ENCODE measurements around the gene RASSF6. TPM values are rescaled to one million over a fixed set of nuclear protein-coding genes. Genes with fewer than 3 reads are reported as not detected.

Gene RASSF6
- total and polyA plus RNA-seq, 2 donors (not counting 1 experiment from before 2014, with no cell fraction given): 1.4 to 13.1 TPM

DNA sequence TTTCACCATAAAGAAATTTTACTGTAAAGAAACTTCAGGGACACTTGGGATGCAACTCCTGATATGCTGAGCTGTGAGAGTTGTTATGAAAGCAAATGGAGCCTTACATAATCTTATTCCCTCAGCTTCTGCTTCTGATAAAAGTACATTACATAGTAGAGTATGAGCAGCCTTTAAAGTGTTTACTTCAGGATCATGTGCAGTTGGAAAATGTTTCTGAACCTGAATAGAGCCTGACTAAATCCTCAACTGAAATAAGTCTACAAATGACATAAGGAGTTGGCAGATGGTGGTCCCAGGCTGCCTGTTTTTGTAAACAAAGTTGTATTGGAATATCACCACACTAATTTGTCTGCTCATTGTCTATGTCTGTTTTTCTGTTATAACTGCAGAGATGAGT, 19.3 kb downstream of the RASSF6 start:
- Histone ChIP-seq H3K27ac (ENCODE audit: low read length in 2 of 2) (no peak overlapping the region), H2AFZ (ENCODE audit: insufficient read depth, low read depth, low read length, poor library complexity, severe bottlenecking) (no peak overlapping the region), H3K27me3 (replicated peaks in 1 of 4; ENCODE audit: control extremely low read depth in 1 of 4, control insufficient read depth in 3 of 4, insufficient read depth in 4 of 4, low read length in 3 of 4) (no peaks in the 10 kb centered on the region), H4K20me1 (ENCODE audit: control insufficient read depth, insufficient read depth, low read length, poor library complexity, severe bottlenecking) (no peaks in the 10 kb centered on the region), H3K79me2 (ENCODE audit: control insufficient read depth, insufficient read depth, low read length) (no peaks in the 10 kb centered on the region), H3K4me1 (ENCODE audit: control insufficient read depth in 2 of 2, insufficient read depth in 2 of 2, low read length in 2 of 2) (peaks cover 14 to 20% of the 10 kb centered on the region in 2 donors), H3K4me2 (replicated peaks; ENCODE audit: low read depth, low read length, poor library complexity, severe bottlenecking) (no peak overlapping the region), H3K36me3 (replicated peaks in 1 of 2; ENCODE audit: control extremely low read depth in 1 of 2, control insufficient read depth in 1 of 2, extremely low read depth in 1 of 2, insufficient read depth in 2 of 2, low read length in 1 of 2) (no peaks in the 10 kb centered on the region), H3K9ac (ENCODE audit: low read length) (no peak overlapping the region), H3K4me3 (ENCODE audit: control extremely low read depth in 1 of 5, extremely low read depth in 1 of 5, insufficient read depth in 1 of 5, low read depth in 2 of 5, low read length in 4 of 5) (no peak overlapping the region), H3K9me3 (ENCODE audit: control extremely low read depth in 1 of 3, control insufficient read depth in 2 of 3, insufficient read depth in 1 of 3, low read length in 2 of 3) (peaks cover 0 to 2% (median 0%) of the 10 kb centered on the region in 3 donors)
- ATAC-seq (ENCODE audit: low read depth): no peak
- no peak overlapping the region for H3K27ac Mint-ChIP-seq
- peaks cover 46% of the 10 kb centered on the region for H3K4me1 Mint-ChIP-seq
- ChIA-PET POLR2A (no interaction called here), CTCF (interaction anchor here (2.3 kb wide), 1 partner anchor 51 kb away, joined by 6 read pairs; no protein-coding TSS in a partner anchor)
- no peak overlapping the region for H3K4me3 Mint-ChIP-seq
- TF ChIP-seq EZH2 (IDR thresholded peaks at IDR 0.05; ENCODE audit: borderline replicate concordance, insufficient read depth, low read depth, low read length, poor library complexity, severe bottlenecking) (no peak), CTCF (IDR thresholded peaks at IDR 0.05) (no peak)
- no peaks in the 10 kb centered on the region for H3K27me3 Mint-ChIP-seq
- DNase-seq: no peak
- no peaks in the 10 kb centered on the region for H3K9me3 Mint-ChIP-seq (ENCODE audit: insufficient read depth)
- intact Hi-C loops (cut with micrococcal nuclease): loop anchor here (10.0 kb wide), 1 partner anchor 346 kb away; the partner anchor contains the start of gene ANKRD17

DNA sequence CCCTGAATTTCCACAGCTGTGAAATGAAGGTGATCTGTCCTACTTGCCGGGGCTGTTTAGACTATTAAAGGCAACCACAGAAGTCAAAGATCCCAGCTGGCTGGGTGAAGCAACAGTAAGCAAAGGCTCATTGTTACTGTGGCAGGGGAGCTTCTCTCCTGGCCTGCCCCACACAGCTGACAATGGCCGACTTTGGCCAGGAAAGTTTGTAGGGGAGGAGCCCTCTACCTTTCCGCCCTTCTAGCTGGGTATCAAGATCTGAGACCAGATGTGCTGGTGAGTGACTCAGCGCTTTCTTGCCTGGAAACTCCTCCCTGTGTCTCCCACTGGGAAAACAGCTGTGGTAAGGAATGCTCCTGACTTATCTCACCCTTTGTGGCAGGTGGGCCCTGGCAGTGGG, 21.1 kb downstream of the RASSF6 start:
- Histone ChIP-seq H2AFZ (ENCODE audit: insufficient read depth, low read depth, low read length, poor library complexity, severe bottlenecking) (no peak overlapping the region), H3K79me2 (ENCODE audit: control insufficient read depth, insufficient read depth, low read length) (no peaks in the 10 kb centered on the region), H3K36me3 (replicated peaks in 1 of 2; ENCODE audit: control extremely low read depth in 1 of 2, control insufficient read depth in 1 of 2, extremely low read depth in 1 of 2, insufficient read depth in 2 of 2, low read length in 1 of 2) (no peaks in the 10 kb centered on the region), H3K4me1 (ENCODE audit: control insufficient read depth in 2 of 2, insufficient read depth in 2 of 2, low read length in 2 of 2) (peaks cover 5 to 10% of the 10 kb centered on the region in 2 donors), H3K27ac (ENCODE audit: low read length in 2 of 2) (no peak overlapping the region), H3K9me3 (ENCODE audit: control extremely low read depth in 1 of 3, control insufficient read depth in 2 of 3, insufficient read depth in 1 of 3, low read length in 2 of 3) (peaks cover 0 to 2% (median 0%) of the 10 kb centered on the region in 3 donors), H3K27me3 (replicated peaks in 1 of 4; ENCODE audit: control extremely low read depth in 1 of 4, control insufficient read depth in 3 of 4, insufficient read depth in 4 of 4, low read length in 3 of 4) (no peaks in the 10 kb centered on the region), H3K4me3 (ENCODE audit: control extremely low read depth in 1 of 5, extremely low read depth in 1 of 5, insufficient read depth in 1 of 5, low read depth in 2 of 5, low read length in 4 of 5) (no peak overlapping the region), H3K9ac (ENCODE audit: low read length) (no peak overlapping the region), H3K4me2 (replicated peaks; ENCODE audit: low read depth, low read length, poor library complexity, severe bottlenecking) (no peak overlapping the region), H4K20me1 (ENCODE audit: control insufficient read depth, insufficient read depth, low read length, poor library complexity, severe bottlenecking) (no peaks in the 10 kb centered on the region)
- CTCF ChIA-PET: no interaction called here
- TF ChIP-seq CTCF (IDR thresholded peaks at IDR 0.05): no peak
- no peak for TF ChIP-seq EZH2 (IDR thresholded peaks at IDR 0.05; ENCODE audit: borderline replicate concordance, insufficient read depth, low read depth, low read length, poor library complexity, severe bottlenecking)
- Mint-ChIP-seq H3K4me3 (no peak overlapping the region), H3K27me3 (no peaks in the 10 kb centered on the region), H3K9me3 (ENCODE audit: insufficient read depth) (no peaks in the 10 kb centered on the region), H3K4me1 (peaks cover 39% of the 10 kb centered on the region), H3K27ac (peak overlapping the region; percentile 27)
- WGBS (ENCODE audit: insufficient coverage): 86% methylated on average over 2 of the region's 4 CpGs
- no peak for DNase-seq
- intact Hi-C loops (cut with micrococcal nuclease): no loop called here
- ATAC-seq (ENCODE audit: low read depth): no peak
- POLR2A ChIA-PET: no interaction called here

Measured in B cell (primary cell).